HepG2 (cell line): ENCODE measurements around the gene P2RY6. TPM values are rescaled to one million over a fixed set of nuclear protein-coding genes. Genes with fewer than 3 reads are reported as not detected.
A peak's percentile ranks its signal among the peaks of the same experiment; 100 is the strongest.

Experiments used
- MIER2 ChIP-seq: IDR thresholded peaks from 2 replicates; pipeline ENCODE4 v1.6.1; 2016; ENCODE audit warnings: missing biosample characterization, missing genetic modification reagents
- XRCC5 ChIP-seq: fragments of 200-400 bp; formaldehyde crosslinking; optimal IDR thresholded peaks from 2 replicates; pipeline ENCODE3; 2017; ENCODE audit warnings: mild to moderate bottlenecking, low read length
- ZBTB38 ChIP-seq: sonication (generic); formaldehyde crosslinking; IDR thresholded peaks from 2 replicates; pipeline ENCODE4 v1.5.1; 2020; ENCODE audit warnings: mild to moderate bottlenecking, missing genetic modification reagents
- ZNF160 ChIP-seq: sonication (generic); formaldehyde crosslinking; IDR thresholded peaks from 2 replicates; pipeline ENCODE4 v1.8.0; 2022; ENCODE audit warnings: mild to moderate bottlenecking, inconsistent platforms, missing genetic modification reagents
- ZNF652 ChIP-seq: IDR thresholded peaks from 2 replicates; pipeline ENCODE4 v1.6.1; 2016; ENCODE audit warnings: low read depth, borderline replicate concordance
- ZZZ3 ChIP-seq: sonication (generic); formaldehyde crosslinking; IDR thresholded peaks from 2 replicates; pipeline ENCODE4 v1.4.0; 2020; ENCODE audit warnings: missing genetic modification reagents, mild to moderate bottlenecking, borderline replicate concordance
- polyA plus RNA-seq, 8 experiments: library from polyadenylated mRNA; depleted of rRNA in 3 of 8; stranded (reverse) in 7 of 8; unstranded in 1 of 8; fragments of >200 nt; fragmentation: Illumina TruSeq in 4 of 8; extraction: Trizol in 4 of 8; gene quantifications; 2 replicates each; pipeline versions ENCODE4 v1.2.1 to v1.2.3, GENCODE V29; 2011 to 2016; ENCODE audit warnings: low read depth in 4 of 8, missing spikeins in 1 of 8, mixed read lengths in 1 of 8; ENCODE audit not compliant: insufficient read depth in 1 of 8
- total RNA-seq, 5 experiments: library from RNA; depleted of rRNA; stranded (reverse); fragments of >200 nt; fragmentation: Illumina TruSeq; extraction: Trizol; gene quantifications; 2 replicates each; pipeline ENCODE4 v1.2.3, GENCODE V29; 2016; ENCODE audit warnings: low read depth in 1 of 5
- TF ChIP-seq, protein P1 (sequence below): sonication (generic); formaldehyde crosslinking; IDR thresholded peaks from one replicate; pipeline ENCODE4 v1.5.1; 2020; ENCODE audit warnings: mild to moderate bottlenecking, missing genetic modification reagents; ENCODE audit errors: not compliant biosample characterization
- TF ChIP-seq, protein P2 (sequence below): sonication (generic); formaldehyde crosslinking; conservative IDR thresholded peaks from 2 replicates; pipeline ENCODE4 v1.8.0; 2022; ENCODE audit warnings: missing genetic modification reagents
- TF ChIP-seq, protein P3 (sequence below): sonication (generic); formaldehyde crosslinking; IDR thresholded peaks from 2 replicates; pipeline ENCODE4 v1.8.0; 2023; ENCODE audit warnings: mild to moderate bottlenecking, missing genetic modification reagents
- TF ChIP-seq, protein P4 (sequence below): sonication (generic); formaldehyde crosslinking; IDR thresholded peaks from 2 replicates; pipeline ENCODE4 v1.4.0; 2020; ENCODE audit warnings: mild to moderate bottlenecking, low read depth, missing genetic modification reagents

P2RY6 gene
- total and polyA plus RNA-seq, 2 of the 13 experiments (the other 11 are each of a cell fraction or from before 2014, with no cell fraction given) = 0.09 to 0.29 TPM

DNA sequence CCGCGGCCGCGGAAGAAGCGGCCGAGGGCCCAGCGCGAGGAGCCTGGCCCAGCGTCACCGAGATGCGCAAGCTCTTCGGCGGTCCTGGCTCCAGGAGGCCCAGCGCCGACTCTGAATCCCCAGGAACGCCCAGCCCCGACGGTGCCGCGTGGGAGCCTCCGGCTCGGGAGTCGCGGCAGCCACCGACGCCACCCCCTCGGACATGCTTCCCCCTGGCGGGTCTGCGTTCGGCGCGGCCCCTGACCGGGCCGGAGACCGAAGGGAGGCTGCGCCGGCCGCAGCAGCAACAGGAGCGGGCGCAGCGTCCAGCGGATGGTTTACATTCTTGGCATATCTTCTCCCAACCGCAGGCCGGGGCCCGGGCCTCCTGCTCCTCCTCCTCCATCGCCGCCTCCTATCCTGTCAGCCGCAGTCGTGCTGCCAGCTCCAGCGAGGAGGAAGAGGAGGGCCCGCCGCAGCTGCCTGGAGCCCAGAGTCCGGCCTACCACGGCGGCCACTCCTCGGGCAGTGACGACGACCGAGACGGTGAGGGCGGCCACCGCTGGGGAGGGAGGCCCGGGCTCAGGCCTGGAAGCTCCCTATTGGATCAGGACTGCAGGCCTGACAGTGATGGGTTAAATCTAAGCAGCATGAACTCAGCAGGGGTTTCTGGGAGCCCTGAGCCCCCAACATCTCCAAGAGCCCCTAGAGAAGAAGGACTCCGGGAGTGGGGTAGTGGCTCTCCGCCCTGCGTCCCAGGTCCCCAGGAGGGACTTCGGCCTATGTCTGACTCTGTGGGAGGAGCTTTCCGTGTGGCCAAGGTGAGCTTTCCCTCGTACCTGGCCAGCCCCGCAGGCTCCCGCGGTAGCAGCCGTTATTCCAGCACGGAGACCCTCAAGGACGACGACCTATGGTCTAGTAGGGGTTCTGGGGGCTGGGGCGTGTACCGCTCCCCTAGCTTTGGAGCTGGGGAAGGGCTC is 37.1 kb downstream of the P2RY6 start (continued):
- TF ChIP-seq, protein P1, sequence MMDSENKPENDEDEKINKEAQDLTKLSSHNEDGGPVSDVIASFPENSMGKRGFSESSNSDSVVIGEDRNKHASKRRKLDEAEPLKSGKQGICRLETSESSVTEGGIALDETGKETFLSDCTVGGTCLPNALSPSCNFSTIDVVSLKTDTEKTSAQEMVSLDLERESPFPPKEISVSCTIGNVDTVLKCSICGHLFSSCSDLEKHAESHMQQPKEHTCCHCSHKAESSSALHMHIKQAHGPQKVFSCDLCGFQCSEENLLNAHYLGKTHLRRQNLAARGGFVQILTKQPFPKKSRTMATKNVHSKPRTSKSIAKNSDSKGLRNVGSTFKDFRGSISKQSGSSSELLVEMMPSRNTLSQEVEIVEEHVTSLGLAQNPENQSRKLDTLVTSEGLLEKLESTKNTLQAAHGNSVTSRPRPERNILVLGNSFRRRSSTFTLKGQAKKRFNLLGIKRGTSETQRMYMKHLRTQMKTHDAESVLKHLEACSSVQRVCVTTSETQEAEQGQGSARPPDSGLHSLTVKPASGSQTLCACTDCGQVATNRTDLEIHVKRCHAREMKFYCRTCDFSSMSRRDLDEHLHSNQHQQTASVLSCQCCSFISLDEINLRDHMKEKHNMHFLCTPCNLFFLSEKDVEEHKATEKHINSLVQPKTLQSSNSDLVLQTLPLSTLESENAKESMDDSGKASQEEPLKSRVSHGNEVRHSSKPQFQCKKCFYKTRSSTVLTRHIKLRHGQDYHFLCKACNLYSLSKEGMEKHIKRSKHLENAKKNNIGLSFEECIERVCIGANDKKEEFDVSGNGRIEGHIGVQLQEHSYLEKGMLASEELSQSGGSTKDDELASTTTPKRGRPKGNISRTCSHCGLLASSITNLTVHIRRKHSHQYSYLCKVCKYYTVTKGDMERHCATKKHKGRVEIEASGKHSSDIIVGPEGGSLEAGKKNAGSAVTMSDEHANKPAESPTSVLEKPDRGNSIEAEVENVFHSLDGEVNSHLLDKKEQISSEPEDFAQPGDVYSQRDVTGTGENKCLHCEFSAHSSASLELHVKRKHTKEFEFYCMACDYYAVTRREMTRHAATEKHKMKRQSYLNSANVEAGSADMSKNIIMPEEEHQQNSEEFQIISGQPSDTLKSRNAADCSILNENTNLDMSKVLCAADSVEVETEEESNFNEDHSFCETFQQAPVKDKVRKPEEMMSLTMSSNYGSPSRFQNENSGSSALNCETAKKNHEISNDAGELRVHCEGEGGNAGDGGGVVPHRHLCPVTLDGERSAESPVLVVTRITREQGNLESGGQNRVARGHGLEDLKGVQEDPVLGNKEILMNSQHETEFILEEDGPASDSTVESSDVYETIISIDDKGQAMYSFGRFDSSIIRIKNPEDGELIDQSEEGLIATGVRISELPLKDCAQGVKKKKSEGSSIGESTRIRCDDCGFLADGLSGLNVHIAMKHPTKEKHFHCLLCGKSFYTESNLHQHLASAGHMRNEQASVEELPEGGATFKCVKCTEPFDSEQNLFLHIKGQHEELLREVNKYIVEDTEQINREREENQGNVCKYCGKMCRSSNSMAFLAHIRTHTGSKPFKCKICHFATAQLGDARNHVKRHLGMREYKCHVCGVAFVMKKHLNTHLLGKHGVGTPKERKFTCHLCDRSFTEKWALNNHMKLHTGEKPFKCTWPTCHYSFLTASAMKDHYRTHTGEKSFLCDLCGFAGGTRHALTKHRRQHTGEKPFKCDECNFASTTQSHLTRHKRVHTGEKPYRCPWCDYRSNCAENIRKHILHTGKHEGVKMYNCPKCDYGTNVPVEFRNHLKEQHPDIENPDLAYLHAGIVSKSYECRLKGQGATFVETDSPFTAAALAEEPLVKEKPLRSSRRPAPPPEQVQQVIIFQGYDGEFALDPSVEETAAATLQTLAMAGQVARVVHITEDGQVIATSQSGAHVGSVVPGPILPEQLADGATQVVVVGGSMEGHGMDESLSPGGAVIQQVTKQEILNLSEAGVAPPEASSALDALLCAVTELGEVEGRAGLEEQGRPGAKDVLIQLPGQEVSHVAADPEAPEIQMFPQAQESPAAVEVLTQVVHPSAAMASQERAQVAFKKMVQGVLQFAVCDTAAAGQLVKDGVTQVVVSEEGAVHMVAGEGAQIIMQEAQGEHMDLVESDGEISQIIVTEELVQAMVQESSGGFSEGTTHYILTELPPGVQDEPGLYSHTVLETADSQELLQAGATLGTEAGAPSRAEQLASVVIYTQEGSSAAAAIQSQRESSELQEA (CRISPR knock-in tag) = peak; percentile 43
- TF ChIP-seq, protein P2, sequence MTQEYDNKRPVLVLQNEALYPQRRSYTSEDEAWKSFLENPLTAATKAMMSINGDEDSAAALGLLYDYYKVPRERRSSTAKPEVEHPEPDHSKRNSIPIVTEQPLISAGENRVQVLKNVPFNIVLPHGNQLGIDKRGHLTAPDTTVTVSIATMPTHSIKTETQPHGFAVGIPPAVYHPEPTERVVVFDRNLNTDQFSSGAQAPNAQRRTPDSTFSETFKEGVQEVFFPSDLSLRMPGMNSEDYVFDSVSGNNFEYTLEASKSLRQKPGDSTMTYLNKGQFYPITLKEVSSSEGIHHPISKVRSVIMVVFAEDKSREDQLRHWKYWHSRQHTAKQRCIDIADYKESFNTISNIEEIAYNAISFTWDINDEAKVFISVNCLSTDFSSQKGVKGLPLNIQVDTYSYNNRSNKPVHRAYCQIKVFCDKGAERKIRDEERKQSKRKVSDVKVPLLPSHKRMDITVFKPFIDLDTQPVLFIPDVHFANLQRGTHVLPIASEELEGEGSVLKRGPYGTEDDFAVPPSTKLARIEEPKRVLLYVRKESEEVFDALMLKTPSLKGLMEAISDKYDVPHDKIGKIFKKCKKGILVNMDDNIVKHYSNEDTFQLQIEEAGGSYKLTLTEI (CRISPR knock-in tag) = no peak
- peak; percentile 54 for TF ChIP-seq XRCC5
- TF ChIP-seq ZBTB38 (CRISPR knock-in tag) = 0 out of 2 replicates have a peak, but pooled peaks have one; percentile 13
- TF ChIP-seq ZNF160 (CRISPR knock-in tag) = peak; percentile 79; the same call in 1 of the 2 replicates
- TF ChIP-seq ZNF652 (CRISPR knock-in tag) = peak; percentile 77
- TF ChIP-seq MIER2 (CRISPR knock-in tag) = 0 out of 2 replicates have a peak, but pooled peaks have one; percentile 34
- TF ChIP-seq, protein P3, sequence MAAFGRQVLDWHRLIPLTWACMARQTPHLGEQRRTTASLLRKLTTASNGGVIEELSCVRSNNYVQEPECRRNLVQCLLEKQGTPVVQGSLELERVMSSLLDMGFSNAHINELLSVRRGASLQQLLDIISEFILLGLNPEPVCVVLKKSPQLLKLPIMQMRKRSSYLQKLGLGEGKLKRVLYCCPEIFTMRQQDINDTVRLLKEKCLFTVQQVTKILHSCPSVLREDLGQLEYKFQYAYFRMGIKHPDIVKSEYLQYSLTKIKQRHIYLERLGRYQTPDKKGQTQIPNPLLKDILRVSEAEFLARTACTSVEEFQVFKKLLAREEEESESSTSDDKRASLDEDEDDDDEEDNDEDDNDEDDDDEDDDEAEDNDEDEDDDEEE (CRISPR knock-in tag) = no peak
- TF ChIP-seq, protein P4, sequence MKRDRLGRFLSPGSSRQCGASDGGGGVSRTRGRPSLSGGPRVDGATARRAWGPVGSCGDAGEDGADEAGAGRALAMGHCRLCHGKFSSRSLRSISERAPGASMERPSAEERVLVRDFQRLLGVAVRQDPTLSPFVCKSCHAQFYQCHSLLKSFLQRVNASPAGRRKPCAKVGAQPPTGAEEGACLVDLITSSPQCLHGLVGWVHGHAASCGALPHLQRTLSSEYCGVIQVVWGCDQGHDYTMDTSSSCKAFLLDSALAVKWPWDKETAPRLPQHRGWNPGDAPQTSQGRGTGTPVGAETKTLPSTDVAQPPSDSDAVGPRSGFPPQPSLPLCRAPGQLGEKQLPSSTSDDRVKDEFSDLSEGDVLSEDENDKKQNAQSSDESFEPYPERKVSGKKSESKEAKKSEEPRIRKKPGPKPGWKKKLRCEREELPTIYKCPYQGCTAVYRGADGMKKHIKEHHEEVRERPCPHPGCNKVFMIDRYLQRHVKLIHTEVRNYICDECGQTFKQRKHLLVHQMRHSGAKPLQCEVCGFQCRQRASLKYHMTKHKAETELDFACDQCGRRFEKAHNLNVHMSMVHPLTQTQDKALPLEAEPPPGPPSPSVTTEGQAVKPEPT (CRISPR knock-in tag) = no peak
- TF ChIP-seq ZZZ3 = no peak
